ENCODE results near the gene NDUFA11. TPM values are rescaled to one million over a fixed set of nuclear protein-coding genes. Genes with fewer than 3 reads are reported as not detected.

NDUFA11 gene
- total RNA-seq, 1 donor from 2014 or later = 211 TPM

DNA sequence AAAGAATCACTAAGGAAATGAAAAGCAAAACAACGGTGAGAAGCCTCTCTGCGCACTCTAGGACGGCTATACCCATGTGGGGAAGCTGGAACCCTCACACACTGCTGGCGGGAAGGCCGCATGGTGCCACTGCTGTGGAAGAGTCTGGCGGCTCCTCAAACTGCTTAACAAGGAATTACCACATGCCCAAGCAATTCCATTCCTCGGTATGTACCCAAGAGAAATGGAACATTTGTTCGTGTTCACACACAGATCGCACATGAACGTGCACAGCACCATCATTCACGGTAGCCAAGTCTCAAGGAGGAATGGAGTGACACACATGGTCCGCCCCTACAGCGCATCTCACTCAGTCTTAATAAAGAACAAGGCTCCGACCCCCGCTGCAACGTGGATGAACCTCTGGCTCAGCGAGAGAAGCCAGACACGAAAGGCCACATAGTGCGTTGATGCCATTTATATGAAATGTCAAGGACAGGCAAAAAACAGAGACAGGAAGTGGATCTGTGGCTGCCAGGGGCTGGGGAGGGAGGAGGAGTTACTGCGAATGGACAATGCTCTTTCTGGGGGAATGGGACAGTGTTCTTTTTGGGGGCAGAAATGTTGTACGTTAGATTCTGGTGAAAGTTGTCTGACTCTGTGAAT lies 18.0 kb upstream of the NDUFA11 start:
- Mint-ChIP-seq H3K4me1 (ENCODE audit: unreplicated experiment) (no peaks in the 10 kb centered on the region), H3K27me3 (ENCODE audit: unreplicated experiment) (peaks cover 9% of the 10 kb centered on the region), H3K27ac (ENCODE audit: unreplicated experiment) (no peak overlapping the region), H3K36me3 (ENCODE audit: low read depth, unreplicated experiment) (peaks cover 37% of the 10 kb centered on the region), H3K9me3 (ENCODE audit: unreplicated experiment) (no peaks in the 10 kb centered on the region), H3K4me3 (ENCODE audit: unreplicated experiment) (no peak overlapping the region)
- no peak for DNase-seq (ENCODE audit: low spot score)
- TF ChIP-seq, protein P1, sequence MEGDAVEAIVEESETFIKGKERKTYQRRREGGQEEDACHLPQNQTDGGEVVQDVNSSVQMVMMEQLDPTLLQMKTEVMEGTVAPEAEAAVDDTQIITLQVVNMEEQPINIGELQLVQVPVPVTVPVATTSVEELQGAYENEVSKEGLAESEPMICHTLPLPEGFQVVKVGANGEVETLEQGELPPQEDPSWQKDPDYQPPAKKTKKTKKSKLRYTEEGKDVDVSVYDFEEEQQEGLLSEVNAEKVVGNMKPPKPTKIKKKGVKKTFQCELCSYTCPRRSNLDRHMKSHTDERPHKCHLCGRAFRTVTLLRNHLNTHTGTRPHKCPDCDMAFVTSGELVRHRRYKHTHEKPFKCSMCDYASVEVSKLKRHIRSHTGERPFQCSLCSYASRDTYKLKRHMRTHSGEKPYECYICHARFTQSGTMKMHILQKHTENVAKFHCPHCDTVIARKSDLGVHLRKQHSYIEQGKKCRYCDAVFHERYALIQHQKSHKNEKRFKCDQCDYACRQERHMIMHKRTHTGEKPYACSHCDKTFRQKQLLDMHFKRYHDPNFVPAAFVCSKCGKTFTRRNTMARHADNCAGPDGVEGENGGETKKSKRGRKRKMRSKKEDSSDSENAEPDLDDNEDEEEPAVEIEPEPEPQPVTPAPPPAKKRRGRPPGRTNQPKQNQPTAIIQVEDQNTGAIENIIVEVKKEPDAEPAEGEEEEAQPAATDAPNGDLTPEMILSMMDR (IDR thresholded peaks at IDR 0.05; ENCODE audit: unreplicated experiment) = no peak

- no peak overlapping the region for H3K27ac Mint-ChIP-seq (ENCODE audit: unreplicated experiment)
- H3K27me3 Mint-ChIP-seq (ENCODE audit: unreplicated experiment) = peaks cover 9% of the 10 kb centered on the region
- DNase-seq (ENCODE audit: low spot score) = no peak
- H3K9me3 Mint-ChIP-seq (ENCODE audit: unreplicated experiment) = no peaks in the 10 kb centered on the region
- TF ChIP-seq, protein P1 (IDR thresholded peaks at IDR 0.05; ENCODE audit: unreplicated experiment) = no peak
- H3K4me1 Mint-ChIP-seq (ENCODE audit: unreplicated experiment) = no peaks in the 10 kb centered on the region
- H3K4me3 Mint-ChIP-seq (ENCODE audit: unreplicated experiment) = no peak overlapping the region
- H3K36me3 Mint-ChIP-seq (ENCODE audit: low read depth, unreplicated experiment) = peaks cover 16% of the 10 kb centered on the region
Observed at GRCh38 chr19:5918463-5919079, 15.0 kb upstream of the NDUFA11 start.

GRCh38 chr19:5917431-5918107 lies 14.0 kb upstream of the NDUFA11 start:
- H3K9me3 Mint-ChIP-seq (ENCODE audit: unreplicated experiment) = no peaks in the 10 kb centered on the region

DNA sequence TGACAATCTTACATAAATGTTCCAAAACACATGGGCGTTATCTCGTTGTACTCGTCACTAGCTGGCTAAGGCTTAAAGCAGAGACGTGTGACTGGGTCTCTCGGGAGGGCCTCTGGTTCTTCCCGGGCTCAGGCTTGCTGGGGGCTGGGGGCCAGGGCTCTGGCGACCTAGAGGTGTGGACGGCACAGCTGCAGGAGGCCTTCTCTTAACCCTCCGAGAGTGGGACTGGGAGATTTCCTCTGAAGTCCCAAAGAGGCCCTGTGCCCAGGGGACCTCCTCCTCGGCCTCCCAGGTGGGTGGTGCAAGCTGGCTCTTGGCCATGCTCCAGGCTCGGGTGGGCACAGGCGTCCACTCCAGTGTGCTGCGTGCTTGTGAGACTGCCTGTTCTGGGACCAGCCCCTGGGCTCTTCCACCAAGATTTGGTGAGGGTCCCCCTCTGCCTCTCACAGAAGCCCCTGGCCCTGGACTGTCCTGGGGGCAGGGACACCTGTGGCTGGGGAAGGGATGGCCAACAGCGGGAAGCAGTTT lies 12.7 kb upstream of the NDUFA11 start:
- Mint-ChIP-seq H3K4me1 (ENCODE audit: unreplicated experiment) (no peaks in the 10 kb centered on the region), H3K9me3 (ENCODE audit: unreplicated experiment) (no peaks in the 10 kb centered on the region), H3K27ac (ENCODE audit: unreplicated experiment) (no peak overlapping the region), H3K27me3 (ENCODE audit: unreplicated experiment) (peaks cover 8% of the 10 kb centered on the region), H3K4me3 (ENCODE audit: unreplicated experiment) (no peak overlapping the region), H3K36me3 (ENCODE audit: low read depth, unreplicated experiment) (peaks cover 4% of the 10 kb centered on the region)
- TF ChIP-seq, protein P1 (IDR thresholded peaks at IDR 0.05; ENCODE audit: unreplicated experiment) = no peak
- no peak for DNase-seq (ENCODE audit: low spot score)

More at GRCh38 chr19:5917431-5918107, 14.0 kb upstream of the NDUFA11 start:
- Mint-ChIP-seq H3K4me3 (ENCODE audit: unreplicated experiment) (no peak overlapping the region), H3K27ac (ENCODE audit: unreplicated experiment) (no peak overlapping the region), H3K36me3 (ENCODE audit: low read depth, unreplicated experiment) (peaks cover 11% of the 10 kb centered on the region), H3K4me1 (ENCODE audit: unreplicated experiment) (no peaks in the 10 kb centered on the region), H3K27me3 (ENCODE audit: unreplicated experiment) (peaks cover 9% of the 10 kb centered on the region)
- DNase-seq (ENCODE audit: low spot score) = no peak
- TF ChIP-seq, protein P1 (IDR thresholded peaks at IDR 0.05; ENCODE audit: unreplicated experiment) = no peak

All from endothelial cell (in vitro differentiated cells).